GM10248 (cell line): ENCODE measurements around the gene CLN6.
"Not testable (repeated sequence)": the region's sequence is repeated elsewhere in the genome, so short reads cannot be mapped to it uniquely, and the experiment has no call there.

Source experiments
- CTCF ChIA-PET: fragments of 300-600 bp; sonication (Branson Sonifier 250); formaldehyde crosslinking; extraction: SDS; loops from one replicate; lab custom pipeline; 2021; ENCODE audit warnings: antibody characterized with exemption; lab: Yijun Ruan, JAX
- POLR2A ChIA-PET: fragments of 350-650 bp; sonication (Branson Sonifier 250); formaldehyde crosslinking; extraction: SDS; loops from one replicate; lab custom pipeline; 2020; ENCODE audit warnings: antibody characterized with exemption; lab: Yijun Ruan, JAX
- DNase-seq: peaks from one replicate; pipeline ENCODE4 v3.0.0; 2012; ENCODE audit errors: extremely low spot score
- TF ChIP-seq, protein P1 (sequence below): IDR thresholded peaks from 2 replicates; pipeline ENCODE4 v1.5.1; 2012; ENCODE audit warnings: mild to moderate bottlenecking, low read depth; ENCODE audit errors: extremely low read depth, missing control alignments, control extremely low read depth

CLN6 gene

GRCh38 chr15:68218847-68219798 lies 10.4 kb downstream of the CLN6 start:
- TF ChIP-seq, protein P1, sequence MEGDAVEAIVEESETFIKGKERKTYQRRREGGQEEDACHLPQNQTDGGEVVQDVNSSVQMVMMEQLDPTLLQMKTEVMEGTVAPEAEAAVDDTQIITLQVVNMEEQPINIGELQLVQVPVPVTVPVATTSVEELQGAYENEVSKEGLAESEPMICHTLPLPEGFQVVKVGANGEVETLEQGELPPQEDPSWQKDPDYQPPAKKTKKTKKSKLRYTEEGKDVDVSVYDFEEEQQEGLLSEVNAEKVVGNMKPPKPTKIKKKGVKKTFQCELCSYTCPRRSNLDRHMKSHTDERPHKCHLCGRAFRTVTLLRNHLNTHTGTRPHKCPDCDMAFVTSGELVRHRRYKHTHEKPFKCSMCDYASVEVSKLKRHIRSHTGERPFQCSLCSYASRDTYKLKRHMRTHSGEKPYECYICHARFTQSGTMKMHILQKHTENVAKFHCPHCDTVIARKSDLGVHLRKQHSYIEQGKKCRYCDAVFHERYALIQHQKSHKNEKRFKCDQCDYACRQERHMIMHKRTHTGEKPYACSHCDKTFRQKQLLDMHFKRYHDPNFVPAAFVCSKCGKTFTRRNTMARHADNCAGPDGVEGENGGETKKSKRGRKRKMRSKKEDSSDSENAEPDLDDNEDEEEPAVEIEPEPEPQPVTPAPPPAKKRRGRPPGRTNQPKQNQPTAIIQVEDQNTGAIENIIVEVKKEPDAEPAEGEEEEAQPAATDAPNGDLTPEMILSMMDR, result no peak
- POLR2A ChIA-PET, result no interaction called here
- CTCF ChIA-PET, result interaction anchor here (1.0 to 3.5 kb wide), 4 partner anchors 8 to 356 kb away, joined by 3 to 22 read pairs (median 6); no protein-coding TSS in a partner anchor
- no peak for DNase-seq

DNA sequence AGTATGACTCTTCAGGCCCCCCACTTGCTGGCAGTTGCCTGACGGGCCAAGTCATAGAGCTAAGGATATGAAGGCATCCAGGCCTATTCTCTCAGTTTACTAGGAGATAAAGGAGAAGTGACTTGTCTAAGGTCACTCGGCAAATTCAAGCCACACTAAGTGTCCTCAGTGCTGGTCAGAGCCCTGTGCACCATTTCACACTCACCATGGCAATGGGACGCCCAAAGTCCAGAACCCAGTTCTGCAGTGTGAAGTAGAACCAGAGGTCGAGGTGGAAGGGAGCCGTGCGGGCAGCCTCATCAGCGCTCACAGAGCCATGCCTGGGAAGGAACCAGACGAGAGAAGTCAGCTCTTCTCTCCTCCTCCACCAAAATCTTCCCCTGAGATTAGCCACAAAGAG lies 11.2 kb downstream of the CLN6 start:
- no peak for DNase-seq
- ChIA-PET CTCF (interaction anchor here (1.0 to 3.5 kb wide), 2 partner anchors 8 to 26 kb away, joined by 3 to 22 read pairs; no protein-coding TSS in a partner anchor), POLR2A (no interaction called here)
- TF ChIP-seq, protein P1, result no peak

DNA sequence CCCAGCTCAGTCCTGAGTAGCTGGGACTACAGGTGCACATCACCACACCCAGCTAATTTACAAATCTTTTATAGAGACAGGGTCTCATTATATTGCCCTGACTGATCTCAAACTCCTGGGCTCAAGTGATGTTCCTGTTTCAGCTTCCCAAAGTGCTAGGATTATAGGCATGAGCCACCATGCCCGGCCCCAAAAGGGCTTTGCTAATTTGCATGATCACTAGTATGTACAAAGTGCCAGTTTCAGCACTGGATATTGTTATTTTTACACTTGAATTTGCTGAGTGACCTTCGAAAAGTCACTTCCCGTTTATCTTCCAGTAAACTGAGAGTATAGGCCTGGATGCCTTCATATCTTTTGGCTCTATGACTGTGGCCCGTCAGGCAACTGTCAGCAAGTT lies 12.2 kb downstream of the CLN6 start:
- TF ChIP-seq, protein P1, result no peak
- ChIA-PET POLR2A (no interaction called here), CTCF (interaction anchor here (2.0 kb wide), 1 partner anchor 354 kb away, joined by 7 read pairs; no protein-coding TSS in a partner anchor)
- no peak for DNase-seq

GRCh38 chr15:68214838-68215254 lies 14.7 kb downstream of the CLN6 start:
- CTCF ChIA-PET, result no interaction called here
- TF ChIP-seq, protein P1, result no peak
- POLR2A ChIA-PET, result no interaction called here
- no peak for DNase-seq

- TF ChIP-seq, protein P1, result no peak
- ChIA-PET POLR2A (no interaction called here), CTCF (no interaction called here)
- no peak for DNase-seq
Measured at GRCh38 chr15:68213991-68214837, 15.3 kb downstream of the CLN6 start.

DNA sequence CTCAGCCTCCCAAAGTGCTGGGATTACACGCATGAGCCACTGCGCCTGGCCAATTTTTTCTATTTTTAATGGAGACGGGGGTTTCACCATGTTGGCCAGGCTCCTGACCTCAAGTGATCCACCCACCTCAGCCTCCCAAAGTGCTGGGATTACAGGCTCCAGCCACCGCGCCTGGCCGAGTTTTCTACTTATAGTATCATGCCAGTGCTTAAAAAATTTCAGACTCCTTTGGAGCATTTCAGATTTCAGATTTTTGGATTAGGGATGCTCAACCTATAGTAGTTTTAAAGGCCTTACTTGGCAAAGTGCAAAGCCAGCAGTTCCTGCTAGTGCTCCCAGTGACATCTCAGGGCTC lies 16.1 kb downstream of the CLN6 start:
- CTCF ChIA-PET, DNase-seq, POLR2A ChIA-PET: not testable (repeated sequence)
